H1 (cell line): ENCODE measurements around the gene TMUB1.

Source experiments
- CHD2 ChIP-seq: IDR thresholded peaks from 2 replicates; pipeline ENCODE4 v1.6.1; 2012; ENCODE audit warnings: low read length, improper control_type of control experiment
- FOSL1 ChIP-seq: IDR thresholded peaks from 2 replicates; pipeline ENCODE4 v1.6.1; 2011; ENCODE audit warnings: mild to moderate bottlenecking, low read depth, low read length, moderate library complexity; ENCODE audit not compliant: insufficient read depth
- GTF2F1 ChIP-seq: IDR thresholded peaks from 2 replicates; pipeline ENCODE4 v1.6.1; 2012; ENCODE audit warnings: low read depth, low read length, improper control_type of control experiment, borderline replicate concordance
- POLR2AphosphoS5 ChIP-seq: IDR thresholded peaks from 2 replicates; pipeline ENCODE4 v1.6.1; 2011; ENCODE audit warnings: low read depth, low read length
- RAD21 ChIP-seq, 2 experiments: IDR thresholded peaks in 1 of 2; conservative IDR thresholded peaks in 1 of 2; 2 replicates each; pipeline ENCODE4 v1.6.1; 2011; ENCODE audit warnings: low read depth in 2 of 2, low read length in 2 of 2, improper control_type of control experiment in 1 of 2, inconsistent platforms in 1 of 2, mild to moderate bottlenecking in 1 of 2, moderate library complexity in 1 of 2
- RFX5 ChIP-seq: IDR thresholded peaks from 2 replicates; pipeline ENCODE4 v1.6.1; 2011; ENCODE audit warnings: low read depth, low read length, improper control_type of control experiment, borderline replicate concordance
- SP1 ChIP-seq: IDR thresholded peaks from 2 replicates; pipeline ENCODE4 v1.6.1; 2011; ENCODE audit warnings: low read depth, low read length
- YY1 ChIP-seq: IDR thresholded peaks from 2 replicates; pipeline ENCODE4 v1.6.1; 2011; ENCODE audit warnings: low read depth, mild to moderate bottlenecking, low read length
- TF ChIP-seq, protein P1 (sequence below), 3 experiments: IDR thresholded peaks; 1 replicate in 2 of 3; 2 replicates in 1 of 3; pipeline versions ENCODE4 v1.5.1 to v1.6.1; 2011; ENCODE audit warnings: low read length in 3 of 3, mild to moderate bottlenecking in 3 of 3, inconsistent platforms in 2 of 3, low read depth in 1 of 3, moderate library complexity in 1 of 3; ENCODE audit not compliant: insufficient read depth in 1 of 3; ENCODE audit errors: control extremely low read depth in 1 of 3
- TF ChIP-seq, protein P2 (sequence below): IDR thresholded peaks from 2 replicates; pipeline ENCODE4 v1.6.1; 2012; ENCODE audit warnings: inconsistent platforms

DNA sequence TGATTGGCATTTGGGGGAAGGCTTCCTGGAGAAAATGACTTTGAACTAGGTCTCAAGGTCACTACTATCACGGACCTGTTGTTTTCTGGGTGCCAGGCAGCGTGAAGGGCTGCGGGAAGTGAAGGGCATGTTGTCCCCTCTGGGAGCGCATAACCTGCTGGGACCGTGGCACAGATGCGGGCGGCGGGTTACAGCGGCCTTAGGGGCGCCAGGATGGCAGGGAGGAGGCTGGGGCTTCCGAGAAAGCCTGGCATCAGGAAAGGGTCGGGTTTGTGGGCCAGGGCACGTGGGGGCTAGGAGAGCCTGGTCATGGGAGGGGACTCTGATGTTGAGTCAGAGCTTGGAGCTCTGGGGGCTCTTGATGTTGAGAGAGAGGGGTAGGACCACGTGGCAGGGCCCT, 17.8 kb downstream of the TMUB1 start:
- TF ChIP-seq, protein P1, sequence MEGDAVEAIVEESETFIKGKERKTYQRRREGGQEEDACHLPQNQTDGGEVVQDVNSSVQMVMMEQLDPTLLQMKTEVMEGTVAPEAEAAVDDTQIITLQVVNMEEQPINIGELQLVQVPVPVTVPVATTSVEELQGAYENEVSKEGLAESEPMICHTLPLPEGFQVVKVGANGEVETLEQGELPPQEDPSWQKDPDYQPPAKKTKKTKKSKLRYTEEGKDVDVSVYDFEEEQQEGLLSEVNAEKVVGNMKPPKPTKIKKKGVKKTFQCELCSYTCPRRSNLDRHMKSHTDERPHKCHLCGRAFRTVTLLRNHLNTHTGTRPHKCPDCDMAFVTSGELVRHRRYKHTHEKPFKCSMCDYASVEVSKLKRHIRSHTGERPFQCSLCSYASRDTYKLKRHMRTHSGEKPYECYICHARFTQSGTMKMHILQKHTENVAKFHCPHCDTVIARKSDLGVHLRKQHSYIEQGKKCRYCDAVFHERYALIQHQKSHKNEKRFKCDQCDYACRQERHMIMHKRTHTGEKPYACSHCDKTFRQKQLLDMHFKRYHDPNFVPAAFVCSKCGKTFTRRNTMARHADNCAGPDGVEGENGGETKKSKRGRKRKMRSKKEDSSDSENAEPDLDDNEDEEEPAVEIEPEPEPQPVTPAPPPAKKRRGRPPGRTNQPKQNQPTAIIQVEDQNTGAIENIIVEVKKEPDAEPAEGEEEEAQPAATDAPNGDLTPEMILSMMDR (IDR thresholded peaks at IDR 0.05; ENCODE audit: control extremely low read depth in 1 of 3, insufficient read depth in 1 of 3, low read depth in 1 of 3, low read length in 3 of 3) = no peak
- TF ChIP-seq RFX5 (no peak), GTF2F1 (no peak), YY1 (no peak), SP1 (no peak), CHD2 (no peak), RAD21 (IDR thresholded peaks at IDR 0.05 in 1 of 2, conservative IDR thresholded peaks at IDR 0.05 in 1 of 2; ENCODE audit: low read depth in 2 of 2, low read length in 2 of 2) (no peak), POLR2AphosphoS5 (no peak), FOSL1 (no peak)
- TF ChIP-seq, protein P2, sequence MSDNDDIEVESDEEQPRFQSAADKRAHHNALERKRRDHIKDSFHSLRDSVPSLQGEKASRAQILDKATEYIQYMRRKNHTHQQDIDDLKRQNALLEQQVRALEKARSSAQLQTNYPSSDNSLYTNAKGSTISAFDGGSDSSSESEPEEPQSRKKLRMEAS = no peak
